ENCODE measurements around the gene HSF2.

The HSF2 gene, protein sequence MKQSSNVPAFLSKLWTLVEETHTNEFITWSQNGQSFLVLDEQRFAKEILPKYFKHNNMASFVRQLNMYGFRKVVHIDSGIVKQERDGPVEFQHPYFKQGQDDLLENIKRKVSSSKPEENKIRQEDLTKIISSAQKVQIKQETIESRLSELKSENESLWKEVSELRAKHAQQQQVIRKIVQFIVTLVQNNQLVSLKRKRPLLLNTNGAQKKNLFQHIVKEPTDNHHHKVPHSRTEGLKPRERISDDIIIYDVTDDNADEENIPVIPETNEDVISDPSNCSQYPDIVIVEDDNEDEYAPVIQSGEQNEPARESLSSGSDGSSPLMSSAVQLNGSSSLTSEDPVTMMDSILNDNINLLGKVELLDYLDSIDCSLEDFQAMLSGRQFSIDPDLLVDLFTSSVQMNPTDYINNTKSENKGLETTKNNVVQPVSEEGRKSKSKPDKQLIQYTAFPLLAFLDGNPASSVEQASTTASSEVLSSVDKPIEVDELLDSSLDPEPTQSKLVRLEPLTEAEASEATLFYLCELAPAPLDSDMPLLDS

DNA sequence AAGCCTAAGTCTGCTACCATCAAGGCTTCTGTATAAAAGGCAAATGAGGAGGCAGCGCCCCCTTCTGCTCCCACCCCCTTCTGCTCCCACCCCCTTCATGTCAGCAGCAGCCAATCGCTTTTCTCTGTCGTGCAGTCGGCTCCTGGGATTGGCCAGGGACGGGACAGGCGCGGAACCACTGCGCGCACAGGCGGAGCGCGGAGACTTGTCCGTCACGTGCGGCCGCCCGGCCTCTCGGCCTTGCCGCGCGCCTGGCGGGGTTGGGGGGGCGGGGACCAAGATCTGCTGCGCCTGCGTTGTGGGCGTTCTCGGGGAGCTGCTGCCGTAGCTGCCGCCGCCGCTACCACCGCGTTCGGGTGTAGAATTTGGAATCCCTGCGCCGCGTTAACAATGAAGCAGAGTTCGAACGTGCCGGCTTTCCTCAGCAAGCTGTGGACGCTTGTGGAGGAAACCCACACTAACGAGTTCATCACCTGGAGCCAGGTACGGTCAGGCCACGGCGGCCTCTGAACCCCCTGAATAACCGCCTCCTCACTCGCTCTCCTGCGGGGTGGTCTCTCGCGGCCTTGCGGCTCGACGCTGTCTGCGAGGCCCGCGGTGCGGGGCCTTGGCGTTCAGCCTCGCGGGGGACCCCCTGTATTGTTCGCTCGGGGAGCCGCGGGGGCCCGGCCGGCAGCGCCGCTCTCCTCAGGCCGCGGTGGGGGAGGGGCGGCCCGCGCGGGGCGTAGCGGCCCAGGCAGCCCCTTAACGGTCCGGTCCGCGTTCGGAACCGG, at the start of gene HSF2:
TSS of gene HSF2 (plus strand) at position 305 of the 773 bp plus-strand sequence. CDS start at position 391, 86 bp downstream.
- DNase-seq = peak; percentile 91

DNA sequence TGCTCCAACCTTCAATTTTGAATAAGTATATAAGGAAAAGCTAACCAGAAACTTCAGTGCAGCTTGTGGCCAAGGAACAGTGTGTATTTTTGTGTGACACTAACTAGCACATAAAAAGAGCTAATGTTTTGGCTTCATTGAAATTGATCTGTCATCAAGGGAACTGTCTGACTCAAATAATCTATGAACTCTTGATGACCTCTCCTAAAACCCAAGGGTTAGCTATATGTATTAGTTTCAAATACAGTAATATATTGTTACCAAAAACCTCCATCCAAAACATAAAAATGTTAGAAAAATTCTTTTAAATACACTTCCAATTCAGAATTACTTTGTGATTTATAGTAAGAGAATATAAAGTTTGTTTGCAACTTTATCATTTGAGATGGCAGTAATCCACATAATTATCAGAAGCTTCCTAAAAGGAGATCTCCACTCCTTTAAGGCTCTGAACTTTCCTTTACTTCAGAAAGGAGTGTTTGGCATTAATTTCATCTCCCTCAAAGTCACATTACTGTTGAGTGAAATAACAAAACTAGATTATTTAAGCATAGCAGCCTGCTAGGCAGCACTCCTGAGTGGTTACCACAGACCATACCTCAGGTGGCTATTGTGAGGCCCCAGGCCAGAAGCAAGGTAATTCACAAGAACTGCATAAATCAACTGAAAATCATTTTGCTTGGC, 46.3 kb upstream of the HSF2 start:
- no peak for DNase-seq

- no peak for DNase-seq
These were observed 38.6 kb upstream of the HSF2 start for GRCh38 chr6:122360809-122361208.

- DNase-seq = no peak
These were observed 38.0 kb upstream of the HSF2 start for GRCh38 chr6:122361314-122361979.

- DNase-seq = no peak
These were observed 35.5 kb upstream of the HSF2 start for GRCh38 chr6:122363769-122364483.

- DNase-seq = no peak
These were observed 33.6 kb upstream of the HSF2 start for GRCh38 chr6:122365775-122366403.

GRCh38 chr6:122367171-122367570, 32.3 kb upstream of the HSF2 start:
- DNase-seq = no peak

DNA sequence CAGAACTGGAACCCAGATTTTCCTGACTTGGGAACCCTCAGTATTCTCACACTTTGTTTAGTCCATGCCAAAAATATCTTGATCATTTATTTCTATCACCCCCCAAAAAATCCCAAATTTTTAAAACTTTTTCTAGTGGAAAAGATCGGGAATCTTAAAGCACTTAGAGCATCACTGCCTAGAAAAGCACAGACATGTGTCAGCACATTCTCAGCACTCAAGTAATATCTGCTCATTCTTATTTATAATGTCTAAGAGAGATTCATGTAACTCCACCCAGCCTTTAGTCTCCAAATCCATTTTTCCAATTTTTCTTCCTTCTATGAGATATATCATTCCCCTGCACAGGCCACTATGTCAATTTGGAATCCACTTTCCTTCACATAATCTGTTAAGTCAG, 29.9 kb upstream of the HSF2 start:
- no peak for DNase-seq

GRCh38 chr6:122372647-122373046, 26.8 kb upstream of the HSF2 start:
- no peak for DNase-seq

DNA sequence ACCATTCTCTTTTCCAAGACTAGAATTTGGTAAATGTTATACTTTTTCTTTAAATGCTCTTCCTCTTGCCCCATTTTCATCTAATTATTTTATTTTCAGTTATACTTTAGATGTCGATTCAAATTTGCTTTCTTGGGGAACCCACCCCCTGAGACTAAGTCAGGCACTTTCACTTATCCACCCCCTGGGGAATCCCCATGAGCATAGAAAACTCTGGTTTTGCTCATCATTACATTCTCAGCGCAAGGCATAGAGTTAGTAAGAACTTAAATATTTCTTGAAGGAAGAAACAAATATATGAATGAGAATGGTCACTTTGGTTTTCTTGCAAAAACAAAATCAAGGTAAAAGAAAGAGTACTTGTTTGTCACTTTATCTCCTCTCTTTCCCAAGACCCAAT, 25.1 kb upstream of the HSF2 start:
- DNase-seq = no peak

GRCh38 chr6:122376246-122376645, 23.2 kb upstream of the HSF2 start:
- DNase-seq = no peak

DNA sequence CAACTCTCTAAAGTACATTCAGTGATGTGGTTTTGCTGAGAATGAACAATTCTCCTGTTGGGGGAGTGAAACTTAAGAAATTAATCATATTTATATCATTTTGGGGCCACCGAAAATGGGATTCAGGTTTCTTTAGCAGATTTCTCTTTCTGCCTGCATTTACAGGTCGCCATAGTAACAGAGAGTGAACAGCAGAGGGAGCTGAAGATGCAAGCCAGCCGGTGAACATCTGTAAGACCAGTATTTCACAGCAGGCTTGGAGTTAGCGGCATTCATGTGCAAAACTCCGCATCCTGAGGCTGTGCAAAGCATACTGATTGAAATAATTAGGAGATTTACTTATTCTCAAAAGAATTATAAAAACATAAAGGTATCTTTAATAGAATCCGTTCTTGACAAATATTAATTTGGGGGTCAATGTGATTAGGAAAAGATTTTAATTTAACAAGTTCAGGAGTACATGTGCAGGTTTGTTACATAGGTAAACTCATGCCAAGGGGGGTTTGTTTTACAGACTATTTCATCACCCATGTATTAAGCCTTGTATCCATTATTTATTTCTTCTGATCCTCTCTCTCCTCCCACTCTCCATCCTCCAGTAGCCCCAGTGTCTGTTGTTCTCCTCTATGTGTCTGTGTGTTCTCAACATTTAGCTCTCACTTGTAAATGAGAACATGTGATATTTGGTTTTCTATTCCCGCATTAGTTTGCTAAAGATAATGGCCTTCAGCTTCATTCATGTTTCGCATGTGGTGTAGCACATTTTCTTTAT, 17.8 kb upstream of the HSF2 start:
- DNase-seq = peak; percentile 58

DNA sequence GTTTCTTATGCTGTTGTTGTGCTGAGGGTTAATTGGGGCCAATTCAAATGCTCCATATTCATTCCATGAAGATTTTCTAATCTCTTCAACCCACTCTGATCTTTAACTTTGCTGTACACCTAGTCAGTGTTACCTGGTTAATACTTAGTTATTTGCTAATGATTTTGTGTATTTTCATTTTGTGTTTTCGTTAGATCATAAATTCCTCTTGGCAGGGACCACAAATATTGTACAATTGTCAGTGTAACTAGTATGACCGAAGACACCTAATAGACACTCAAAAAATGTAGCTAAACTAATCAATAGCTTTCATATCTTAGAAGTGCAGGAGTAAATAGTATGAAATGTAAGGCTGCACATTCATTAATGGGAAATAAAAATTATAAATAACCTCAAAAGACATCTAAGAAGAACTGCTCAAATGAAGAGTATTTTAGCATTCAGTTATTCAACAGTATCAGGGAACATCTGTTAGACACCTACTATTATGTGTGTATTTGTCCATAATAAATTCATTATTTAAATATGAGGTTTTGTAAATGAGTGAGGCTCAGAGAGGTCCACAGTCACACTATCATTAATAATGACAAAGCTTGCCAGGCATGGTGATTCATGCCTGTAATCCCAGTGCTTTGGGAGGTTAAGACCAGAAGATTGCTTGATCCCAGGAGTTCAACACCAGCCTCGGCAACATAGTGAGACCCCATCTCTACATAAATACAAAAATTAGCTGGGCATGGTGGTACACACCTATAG, 13.4 kb upstream of the HSF2 start:
- no peak for DNase-seq

DNA sequence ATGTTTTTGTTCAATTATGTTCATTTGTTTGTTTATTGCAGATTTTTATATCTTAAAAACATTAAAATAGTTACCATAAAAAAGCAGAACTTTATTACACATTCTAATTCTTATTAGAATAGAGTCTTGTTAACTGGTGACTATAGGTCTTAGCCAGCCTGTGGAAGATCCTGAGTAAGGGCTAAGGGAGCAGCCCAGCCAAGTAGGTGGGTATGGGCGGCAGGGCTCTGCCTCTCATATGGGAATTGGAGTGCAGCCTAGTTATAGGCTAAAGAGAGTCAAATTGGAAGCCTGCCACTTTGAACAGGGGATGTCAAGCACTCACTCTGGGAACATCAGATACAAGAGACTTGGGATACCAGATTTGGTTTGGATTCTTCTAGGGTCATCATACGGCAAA, 10.5 kb upstream of the HSF2 start:
- no peak for DNase-seq

- no peak for DNase-seq
These were observed 9.6 kb upstream of the HSF2 start for GRCh38 chr6:122389704-122390372.

DNA sequence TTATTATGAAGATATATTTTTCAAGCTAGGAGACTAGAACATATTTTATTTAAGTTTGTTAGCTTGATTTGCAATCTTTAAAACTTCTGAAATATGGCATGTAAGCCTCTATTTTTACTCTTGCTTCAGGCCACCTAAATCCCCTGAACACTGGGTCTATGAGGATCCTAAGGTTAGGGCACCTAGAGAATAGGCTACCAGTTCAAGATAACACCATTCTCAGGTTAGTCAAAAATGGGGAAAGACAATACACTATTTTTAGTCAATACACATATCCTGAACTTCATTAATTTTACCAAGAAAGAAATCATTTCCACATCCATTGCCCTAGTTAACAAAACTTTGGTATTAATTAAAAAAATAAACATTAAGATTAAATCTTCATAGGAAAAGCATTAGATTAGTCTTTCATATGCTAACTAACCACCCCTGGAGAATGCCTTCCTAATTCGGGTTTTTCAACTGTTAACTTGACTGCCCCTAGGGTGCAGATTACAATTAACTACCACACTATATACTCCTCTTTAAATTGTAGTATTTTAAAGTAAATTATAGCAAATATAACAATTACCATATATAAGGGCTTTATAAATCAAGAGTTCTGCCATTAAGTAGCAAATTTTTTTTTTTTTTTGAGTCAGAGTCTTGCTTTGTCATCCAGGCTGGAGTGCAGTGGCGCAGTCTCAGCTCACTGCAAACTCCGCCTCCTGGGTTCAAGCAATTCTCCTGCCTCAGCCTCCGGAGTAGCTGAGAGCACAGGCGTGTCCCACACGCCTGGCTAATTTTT, 6.7 kb upstream of the HSF2 start:
- no peak for DNase-seq

DNA sequence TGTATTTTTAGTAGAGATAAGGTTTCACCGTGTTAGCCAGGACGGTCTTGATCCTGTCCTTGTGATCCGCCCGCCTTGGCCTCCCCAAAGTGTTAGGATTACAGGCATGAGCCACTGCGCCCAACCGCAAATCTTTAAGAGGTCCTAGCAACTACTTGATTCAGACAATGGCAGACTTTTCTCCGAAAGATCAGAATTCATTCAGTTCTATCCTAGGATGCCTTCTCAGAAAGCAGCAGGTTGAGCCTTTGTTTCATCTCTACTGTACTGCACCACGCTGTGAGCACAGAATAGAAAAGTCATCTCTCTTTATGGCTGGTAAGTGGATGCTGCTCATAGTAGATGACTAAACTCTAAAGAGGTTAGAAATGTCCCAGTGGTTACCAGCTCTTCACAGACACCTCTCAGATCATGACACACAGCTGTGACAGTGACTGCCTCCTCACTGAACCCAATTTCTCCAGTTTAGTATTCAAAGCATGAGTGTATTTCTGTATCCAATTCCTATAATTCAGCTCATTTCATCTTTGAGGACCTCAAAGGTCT, 6.0 kb upstream of the HSF2 start:
- DNase-seq = no peak

- DNase-seq = no peak
These were observed 5.4 kb upstream of the HSF2 start for GRCh38 chr6:122394016-122394415.

- no peak for DNase-seq
These were observed 451 bp upstream of the HSF2 start for GRCh38 chr6:122399055-122399347.
